AG09309 (cell line): ENCODE results near the gene ARIH2.
"Not testable (repeated sequence)": the region's sequence is repeated elsewhere in the genome, so short reads cannot be mapped to it uniquely, and the experiment has no call there.

Experiments used
- DNase-seq: peaks from one replicate; pipeline ENCODE4 v3.0.0-alpha.2; 2010; ENCODE audit warnings: low read depth
- H3K4me3 ChIP-seq: 2 replicates; pipeline ENCODE4 v1.5.1; 2011; ENCODE audit warnings: mild to moderate bottlenecking, low read depth, low read length, moderate library complexity; ENCODE audit not compliant: control insufficient read depth
- CTCF ChIP-seq: IDR thresholded peaks from 2 replicates; pipeline ENCODE4 v1.5.1; 2011; ENCODE audit warnings: mild to moderate bottlenecking, low read depth, low read length, inconsistent platforms; ENCODE audit not compliant: insufficient read depth, control insufficient read depth; ENCODE audit errors: missing control alignments

Gene ARIH2

GRCh38 chr3:49007068-49007770 lies 88.6 kb downstream of the ARIH2 start, which contains the start of gene WDR6:
Gene WDR6, plus strand, starts transcription at chr3:49007391. Its CDS starts 41 bp downstream, at chr3:49007432.
- peak within 1 kb of the TSS; percentile 87 for H3K4me3 ChIP-seq
- peak; percentile 90 for DNase-seq
- TF ChIP-seq CTCF, result peak; percentile 51

- peak overlapping the region; percentile 87 for H3K4me3 ChIP-seq
- DNase-seq, result no peak
- TF ChIP-seq CTCF, result no peak
Observed at GRCh38 chr3:49007771-49008528, 89.3 kb downstream of the ARIH2 start.

GRCh38 chr3:49008627-49009026 lies 90.0 kb downstream of the ARIH2 start:
- not testable (repeated sequence) for DNase-seq
- peak overlapping the region; percentile 87 for H3K4me3 ChIP-seq

GRCh38 chr3:49009396-49009795 lies 90.8 kb downstream of the ARIH2 start:
- no peak for TF ChIP-seq CTCF
- no peak overlapping the region for H3K4me3 ChIP-seq

GRCh38 chr3:49012441-49013017 lies 93.9 kb downstream of the ARIH2 start:
- H3K4me3 ChIP-seq, result no peak overlapping the region
- TF ChIP-seq CTCF, result no peak
- no peak for DNase-seq

More at GRCh38 chr3:49009396-49009795, 90.8 kb downstream of the ARIH2 start:
- DNase-seq, result no peak

- no peak for TF ChIP-seq CTCF
- no peak for DNase-seq
- H3K4me3 ChIP-seq, result no peak overlapping the region
Observed at GRCh38 chr3:49013113-49013737, 94.6 kb downstream of the ARIH2 start.
